ENCODE measurements around the gene KNSTRN.

KNSTRN gene

GRCh38 chr15:40441565-40442531, 59.3 kb downstream of the KNSTRN start:
- Histone ChIP-seq H3K27me3 (peaks cover 79% of the 10 kb centered on the region), H3K9me3 (no peaks in the 10 kb centered on the region), H3K4me1 (ENCODE audit: control insufficient read depth in 1 of 2, insufficient read depth in 1 of 2, low read depth in 1 of 2, low read length in 1 of 2) (peaks cover 6 to 27% of the 10 kb centered on the region in 2 experiments), H3K27ac (no peak overlapping the region), H3K36me3 (no peaks in the 10 kb centered on the region), H3K4me3 (ENCODE audit: low read depth in 1 of 2, low read length in 1 of 2) (peak overlapping the region; percentile 64 to 83)
- TF ChIP-seq CTCF (IDR thresholded peaks at IDR 0.05) = no peak

- H3K36me3 ChIP-seq = no peaks in the 10 kb centered on the region
- no peak overlapping the region for H3K4me3 ChIP-seq (ENCODE audit: low read depth in 1 of 2, low read length in 1 of 2)
- H3K9me3 ChIP-seq = no peaks in the 10 kb centered on the region
- no peak for TF ChIP-seq CTCF (IDR thresholded peaks at IDR 0.05)
- peaks cover 65% of the 10 kb centered on the region for H3K27me3 ChIP-seq
- H3K4me1 ChIP-seq (ENCODE audit: control insufficient read depth in 1 of 2, insufficient read depth in 1 of 2, low read depth in 1 of 2, low read length in 1 of 2) = peaks cover 5 to 24% of the 10 kb centered on the region in 2 experiments
- no peak overlapping the region for H3K27ac ChIP-seq
Measured at GRCh38 chr15:40443255-40443654, 60.7 kb downstream of the KNSTRN start.

GRCh38 chr15:40443846-40444245, 61.3 kb downstream of the KNSTRN start:
- H3K4me1 ChIP-seq (ENCODE audit: control insufficient read depth in 1 of 2, insufficient read depth in 1 of 2, low read depth in 1 of 2, low read length in 1 of 2) = peaks cover 5 to 24% of the 10 kb centered on the region in 2 experiments
- no peaks in the 10 kb centered on the region for H3K9me3 ChIP-seq
- H3K27ac ChIP-seq = no peak overlapping the region
- H3K4me3 ChIP-seq (ENCODE audit: low read depth in 1 of 2, low read length in 1 of 2) = no peak overlapping the region
- H3K36me3 ChIP-seq = no peaks in the 10 kb centered on the region
- no peak for TF ChIP-seq CTCF (IDR thresholded peaks at IDR 0.05)
- H3K27me3 ChIP-seq = peaks cover 59% of the 10 kb centered on the region

Data from neutrophil (primary cell).